BLaER1 treated with 17β-estradiol and CSF1 and Interleukin-3, amounts not matched to agents 10 nM and 100 nM (cell line): ENCODE results near the gene MTMR12.
"Not testable (repeated sequence)": the region's sequence is repeated elsewhere in the genome, so short reads cannot be mapped to it uniquely, and the experiment has no call there.

ENCODE experiments used
- H3K27ac ChIP-seq, 11 experiments: shearing (Covaris generic); formaldehyde crosslinking; 2 replicates each; pipeline ENCODE4 v1.8.1; 2022
- H3K27me3 ChIP-seq, 11 experiments: shearing (Covaris generic); formaldehyde crosslinking; 2 replicates each; pipeline ENCODE4 v1.8.1; 2022
- H3K36me3 ChIP-seq, 11 experiments: shearing (Covaris generic); formaldehyde crosslinking; 2 replicates each; pipeline ENCODE4 v1.8.1; 2022
- H3K4me1 ChIP-seq, 10 experiments: shearing (Covaris generic); formaldehyde crosslinking; 2 replicates each; pipeline ENCODE4 v1.8.1; 2022
- H3K4me2 ChIP-seq, 11 experiments: shearing (Covaris generic); formaldehyde crosslinking; 2 replicates each; pipeline ENCODE4 v1.8.1; 2022
- H3K4me3 ChIP-seq, 10 experiments: shearing (Covaris generic); formaldehyde crosslinking; 2 replicates each; pipeline ENCODE4 v1.8.1; 2022
- H3K9ac ChIP-seq, 11 experiments: shearing (Covaris generic); formaldehyde crosslinking; 2 replicates each; pipeline ENCODE4 v1.8.1; 2022
- H3K9me3 ChIP-seq, 11 experiments: shearing (Covaris generic); formaldehyde crosslinking; replicated peaks in 1 of 11; 2 replicates each; pipeline ENCODE4 v1.8.1; 2022
- H4K20me1 ChIP-seq, 11 experiments: shearing (Covaris generic); formaldehyde crosslinking; 2 replicates each; pipeline ENCODE4 v1.8.1; 2022
- Cebpa-rat ChIP-seq, 11 experiments: shearing (Covaris generic); IDR thresholded peaks; 2 replicates each; pipeline ENCODE4 v1.8.1; 2022

MTMR12 gene

DNA sequence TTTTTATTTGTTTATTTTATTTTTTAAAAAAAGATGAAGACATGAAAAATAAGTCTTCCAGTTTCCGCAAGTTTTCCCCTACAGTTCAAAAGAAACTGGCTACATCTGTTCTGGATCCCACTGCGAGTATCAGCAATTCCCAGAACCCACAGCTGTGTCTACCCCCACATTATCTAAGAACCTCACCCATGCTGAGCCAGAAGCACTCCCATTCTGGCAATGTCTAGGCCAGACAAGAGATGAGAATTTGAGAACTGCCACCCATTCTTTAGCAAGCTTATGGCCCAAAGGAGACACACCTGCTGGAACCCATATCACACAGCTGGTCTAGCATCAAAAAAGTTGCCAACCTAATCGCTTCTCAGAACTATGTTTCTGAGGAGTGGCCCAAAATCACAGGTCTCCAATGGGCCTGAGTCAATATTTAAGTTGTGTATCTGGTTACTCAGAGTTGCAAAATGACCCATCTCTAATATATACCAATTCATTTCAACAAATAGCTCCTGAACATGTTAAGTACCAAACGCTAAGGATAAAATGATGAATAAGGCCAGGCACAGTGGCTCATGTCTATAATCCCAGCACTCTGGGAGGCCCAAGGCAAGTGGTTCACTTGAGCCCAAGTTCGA lies 27.1 kb downstream of the MTMR12 start:
- peaks cover 0 to 84% (median 27%) of the 10 kb centered on the region in 11 experiments; a peak in 14 of 22 replicates for H4K20me1 ChIP-seq
- H3K4me3 ChIP-seq = no peak overlapping the region
- no peak overlapping the region for H3K4me2 ChIP-seq
- H3K27me3 ChIP-seq = no peaks in the 10 kb centered on the region
- no peak overlapping the region for H3K9ac ChIP-seq
- no peak overlapping the region for H3K27ac ChIP-seq
- no peak for TF ChIP-seq Cebpa-rat (IDR thresholded peaks at IDR 0.05)
- H3K4me1 ChIP-seq = peaks cover 5 to 13% (median 11%) of the 10 kb centered on the region in 10 experiments; a peak in 17 of 20 replicates
- H3K36me3 ChIP-seq = peaks cover 9 to 50% (median 29%) of the 10 kb centered on the region in 11 experiments; a peak in 19 of 22 replicates
- peaks cover 0 to 18% (median 3%) of the 10 kb centered on the region in 11 experiments; a peak in 9 of 22 replicates for H3K9me3 ChIP-seq

DNA sequence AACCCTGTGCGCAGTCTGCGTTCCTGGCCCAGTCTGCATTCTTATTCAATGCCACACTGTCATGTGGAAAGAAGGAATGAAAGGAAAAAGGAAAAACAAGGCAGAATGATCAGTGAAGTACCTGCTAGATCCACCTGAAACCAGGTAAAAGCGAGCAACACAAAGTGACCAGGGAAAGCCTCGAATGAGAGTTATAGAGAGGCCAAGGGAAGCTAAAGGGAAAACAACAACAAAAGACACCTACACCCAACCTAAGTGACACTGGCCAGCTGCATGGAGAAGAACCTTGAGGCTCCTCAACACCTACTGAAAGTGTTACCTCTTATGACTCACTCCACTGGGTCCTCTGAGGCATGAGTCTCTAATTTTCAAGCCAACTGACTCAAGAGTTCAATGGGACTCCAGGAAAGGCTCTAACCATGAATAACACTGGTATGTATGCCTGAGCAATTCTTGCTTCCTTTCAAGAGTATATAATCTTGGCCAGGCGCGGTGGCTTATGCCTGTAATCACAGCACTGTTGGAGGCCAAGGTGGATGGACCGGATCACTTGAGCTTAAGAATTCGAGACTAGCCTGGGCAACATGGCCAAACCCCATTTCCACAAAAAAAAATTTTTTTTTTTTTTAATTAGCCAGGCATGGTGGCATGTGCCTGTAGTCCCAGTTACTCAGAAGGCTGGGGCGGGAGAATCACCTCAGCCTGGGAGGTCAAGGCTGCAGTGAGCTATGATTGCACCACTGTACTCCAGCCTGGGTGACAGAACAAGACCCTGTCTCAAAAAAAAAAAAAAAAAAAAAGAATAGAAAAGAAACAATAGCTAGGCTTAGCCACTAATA lies 29.0 kb downstream of the MTMR12 start:
- H3K4me3 ChIP-seq = no peak overlapping the region
- peaks cover 9 to 49% (median 29%) of the 10 kb centered on the region in 11 experiments; a peak in 18 of 22 replicates for H3K36me3 ChIP-seq
- no peak overlapping the region for H3K27ac ChIP-seq
- peaks cover 0 to 3% (median 0%) of the 10 kb centered on the region in 11 experiments; a peak in 1 of 22 replicates for H3K9me3 ChIP-seq
- no peak for TF ChIP-seq Cebpa-rat (IDR thresholded peaks at IDR 0.05)
- H3K27me3 ChIP-seq = no peaks in the 10 kb centered on the region
- H3K4me2 ChIP-seq = no peak overlapping the region
- peaks cover 11 to 31% (median 22%) of the 10 kb centered on the region in 10 experiments for H3K4me1 ChIP-seq
- no peak overlapping the region for H3K9ac ChIP-seq
- H4K20me1 ChIP-seq = peaks cover 0 to 79% (median 21%) of the 10 kb centered on the region in 11 experiments; a peak in 14 of 22 replicates

DNA sequence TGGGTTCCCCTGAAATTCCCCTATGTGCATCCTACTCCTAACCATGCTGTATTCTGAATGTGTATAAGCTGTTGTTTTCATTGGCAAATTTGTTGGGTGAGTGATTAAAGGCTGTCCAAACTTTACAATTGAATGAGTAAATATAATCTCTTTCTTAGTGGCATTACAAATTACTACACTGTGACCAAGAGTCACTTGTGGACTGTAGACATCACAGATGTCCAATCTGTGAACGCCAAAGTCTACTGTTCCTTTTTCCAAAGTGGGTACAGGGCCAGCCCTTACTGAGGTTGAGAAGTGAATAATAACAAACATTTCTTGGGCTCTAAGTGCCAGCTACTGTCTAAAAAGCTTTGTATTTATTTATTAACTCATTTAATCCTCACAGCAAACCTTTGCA lies 29.7 kb downstream of the MTMR12 start:
- Histone ChIP-seq H3K27me3 (no peaks in the 10 kb centered on the region), H3K9ac (no peak overlapping the region), H4K20me1 (peaks cover 0 to 72% (median 21%) of the 10 kb centered on the region in 11 experiments; a peak in 13 of 22 replicates), H3K4me1 (peaks cover 18 to 38% (median 29%) of the 10 kb centered on the region in 10 experiments), H3K4me3 (no peak overlapping the region), H3K4me2 (no peak overlapping the region), H3K27ac (no peak overlapping the region), H3K36me3 (peaks cover 9 to 46% (median 29%) of the 10 kb centered on the region in 11 experiments; a peak in 17 of 22 replicates), H3K9me3 (no peaks in the 10 kb centered on the region)
- no peak for TF ChIP-seq Cebpa-rat (IDR thresholded peaks at IDR 0.05)

DNA sequence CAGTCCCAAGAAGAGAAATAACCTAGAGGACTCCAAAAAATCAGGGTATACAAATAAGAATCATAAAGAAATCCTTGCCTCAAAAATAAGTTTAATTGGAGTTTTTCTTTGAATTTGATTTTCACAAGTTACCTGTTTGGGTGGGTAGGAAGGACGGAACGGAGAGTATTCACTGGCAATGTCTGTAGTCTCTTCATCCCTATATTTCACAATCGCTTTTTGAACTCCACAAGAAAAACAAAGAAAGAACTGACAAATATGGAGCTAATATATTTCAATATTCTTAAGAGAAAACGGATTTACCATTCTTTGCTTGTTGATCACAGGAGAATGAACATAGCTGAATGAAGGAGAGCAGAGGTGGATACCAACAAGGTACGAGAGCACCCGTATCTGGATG lies 30.1 kb downstream of the MTMR12 start:
- Histone ChIP-seq H3K4me1 (peaks cover 22 to 42% (median 33%) of the 10 kb centered on the region in 10 experiments), H3K36me3 (peaks cover 9 to 46% (median 29%) of the 10 kb centered on the region in 11 experiments; a peak in 17 of 22 replicates), H3K9ac (no peak overlapping the region), H3K27ac (no peak overlapping the region), H4K20me1 (peaks cover 0 to 67% (median 21%) of the 10 kb centered on the region in 11 experiments; a peak in 13 of 22 replicates), H3K9me3 (no peaks in the 10 kb centered on the region), H3K4me2 (no peak overlapping the region), H3K4me3 (no peak overlapping the region), H3K27me3 (no peaks in the 10 kb centered on the region)
- TF ChIP-seq Cebpa-rat (IDR thresholded peaks at IDR 0.05) = no peak

DNA sequence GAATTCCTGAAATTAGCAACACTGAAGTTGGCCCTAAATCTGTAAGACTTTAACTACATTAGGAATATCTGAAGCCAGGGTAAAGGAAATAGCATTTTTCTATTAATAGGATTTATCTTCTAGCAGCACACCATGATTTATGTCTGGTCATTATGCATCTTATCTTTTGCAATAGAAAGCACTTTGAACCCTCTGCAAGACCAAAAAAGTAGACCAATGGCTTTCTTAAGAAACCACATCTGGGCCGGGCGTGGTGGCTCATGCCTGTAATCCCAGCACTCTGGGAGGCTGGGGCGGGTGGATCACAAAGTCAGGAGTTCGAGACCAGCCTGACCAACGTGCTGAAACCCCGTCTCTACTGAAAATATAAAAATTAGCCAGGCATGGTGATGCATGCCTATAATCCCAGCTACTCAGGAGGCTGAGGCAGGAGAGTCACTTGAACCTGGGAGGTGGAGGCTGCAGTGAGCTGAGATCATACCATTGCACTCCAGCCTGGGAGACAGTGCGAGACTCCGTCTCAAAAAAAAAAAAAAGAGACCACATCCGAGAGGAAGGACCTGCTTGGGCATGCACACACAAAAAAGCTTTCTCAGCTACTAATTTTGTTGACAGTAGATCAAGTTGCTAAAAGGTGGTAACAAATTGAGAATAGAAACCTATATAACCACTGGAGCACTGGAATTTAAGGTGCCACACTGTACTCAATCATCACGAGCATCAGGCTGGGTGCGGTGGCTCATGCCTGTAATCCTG lies 31.2 kb downstream of the MTMR12 start:
- not testable (repeated sequence) for H3K4me3 ChIP-seq, H3K27ac ChIP-seq
- H3K4me2 ChIP-seq = 0 out of 22 replicates have a peak overlapping the region, but pooled peaks of 1 of the 11 experiments have one; percentile 44

DNA sequence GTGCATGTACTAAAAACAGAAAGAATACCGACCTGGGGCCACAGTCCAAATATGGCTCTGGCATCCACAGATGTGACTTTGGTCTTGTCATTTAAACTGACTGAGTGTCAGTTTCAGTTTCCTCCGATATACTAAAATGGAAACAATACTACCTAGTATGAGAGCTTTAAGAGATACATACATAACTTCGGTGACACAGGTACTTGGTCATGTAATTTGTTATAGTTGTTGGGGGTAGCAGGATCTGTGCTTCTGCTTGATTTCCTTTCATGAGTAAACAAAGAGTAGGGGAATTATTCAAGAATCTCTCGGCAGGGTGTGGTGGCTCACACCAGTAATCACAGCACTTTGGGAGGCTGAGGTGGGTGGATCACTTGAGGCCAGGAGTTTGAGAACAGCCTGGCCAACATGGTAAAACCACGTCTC lies 32.1 kb downstream of the MTMR12 start:
- no peak for TF ChIP-seq Cebpa-rat (IDR thresholded peaks at IDR 0.05)
- Histone ChIP-seq H3K36me3 (peaks cover 16 to 37% (median 24%) of the 10 kb centered on the region in 11 experiments; a peak in 15 of 22 replicates), H3K9me3 (no peaks in the 10 kb centered on the region), H3K27ac (0 out of 22 replicates have a peak overlapping the region, but pooled peaks of 1 of the 11 experiments have one; percentile 20), H3K4me2 (peak overlapping the region in 9 of 11 experiments; percentile 7 to 45 (median 27); a peak in 14 of 22 replicates), H3K4me1 (peaks cover 42 to 62% (median 53%) of the 10 kb centered on the region in 10 experiments), H3K4me3 (no peak overlapping the region), H3K27me3 (no peaks in the 10 kb centered on the region), H4K20me1 (peaks cover 0 to 48% (median 12%) of the 10 kb centered on the region in 11 experiments; a peak in 12 of 22 replicates), H3K9ac (no peak overlapping the region; a peak in 1 of 22 replicates)

More for the DNA sequence above, 31.2 kb downstream of the MTMR12 start:
- H3K27me3 ChIP-seq, H3K9me3 ChIP-seq, H3K9ac ChIP-seq: not testable (repeated sequence)
- Histone ChIP-seq H4K20me1 (peaks cover 0 to 57% (median 15%) of the 10 kb centered on the region in 11 experiments; a peak in 13 of 22 replicates), H3K4me1 (peaks cover 33 to 53% (median 44%) of the 10 kb centered on the region in 10 experiments), H3K36me3 (peaks cover 9 to 37% (median 28%) of the 10 kb centered on the region in 11 experiments; a peak in 16 of 22 replicates)

DNA sequence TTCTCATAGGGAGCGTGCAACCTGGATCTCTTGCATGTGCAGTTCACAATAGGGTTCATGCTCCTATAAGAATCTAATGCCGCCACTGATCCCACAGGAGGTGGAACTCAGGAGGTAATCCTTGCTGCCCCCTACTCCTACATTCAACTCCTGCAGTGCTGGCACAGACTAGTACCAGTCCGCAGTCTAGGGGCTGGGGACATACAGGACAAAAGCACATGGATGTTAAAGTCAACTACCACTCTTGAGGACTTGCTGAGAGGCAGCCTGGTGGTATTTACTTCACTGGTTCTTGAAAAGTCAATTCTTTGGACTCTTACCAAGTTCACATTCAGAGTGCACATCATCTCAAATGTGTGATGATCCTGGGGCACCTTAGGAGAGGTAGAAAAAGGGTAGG lies 33.0 kb downstream of the MTMR12 start:
- no peak overlapping the region for H3K27ac ChIP-seq
- peaks cover 16 to 37% (median 24%) of the 10 kb centered on the region in 11 experiments; a peak in 14 of 22 replicates for H3K36me3 ChIP-seq
- H3K4me3 ChIP-seq = no peak overlapping the region
- H3K4me1 ChIP-seq = peaks cover 51 to 70% (median 61%) of the 10 kb centered on the region in 10 experiments
- H3K4me2 ChIP-seq = peak overlapping the region in 2 of 11 experiments; percentile 0 to 73; a peak in 2 of 22 replicates
- TF ChIP-seq Cebpa-rat (IDR thresholded peaks at IDR 0.05) = no peak
- H3K9me3 ChIP-seq = no peaks in the 10 kb centered on the region
- H4K20me1 ChIP-seq = peaks cover 0 to 39% (median 9%) of the 10 kb centered on the region in 11 experiments; a peak in 12 of 22 replicates
- H3K27me3 ChIP-seq = no peaks in the 10 kb centered on the region
- H3K9ac ChIP-seq = no peak overlapping the region

DNA sequence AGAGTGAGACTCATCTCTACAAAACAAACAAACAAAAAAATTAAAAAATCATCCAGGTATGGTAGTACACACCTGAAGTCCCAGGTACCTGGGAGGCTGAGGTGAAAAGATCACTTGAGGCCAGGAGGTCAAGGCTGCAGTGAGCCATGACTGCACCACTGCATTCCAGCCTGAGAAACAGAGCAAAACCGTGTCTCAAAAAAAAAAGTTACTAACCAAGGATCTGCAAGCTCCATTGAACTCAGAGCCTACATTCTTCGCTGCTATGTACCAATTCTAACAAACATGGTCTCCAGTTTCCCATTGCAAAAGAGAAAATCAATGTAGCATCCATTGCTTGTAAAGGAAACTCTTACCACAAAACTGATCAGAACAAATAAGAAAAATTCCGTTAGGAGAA lies 33.5 kb downstream of the MTMR12 start:
- H3K36me3 ChIP-seq = peaks cover 17 to 40% (median 26%) of the 10 kb centered on the region in 11 experiments; a peak in 19 of 22 replicates
- no peak overlapping the region for H3K4me3 ChIP-seq
- H3K4me2 ChIP-seq = peak overlapping the region in 7 of 11 experiments; percentile 56 to 85 (median 71); a peak in 10 of 22 replicates
- no peak for TF ChIP-seq Cebpa-rat (IDR thresholded peaks at IDR 0.05)
- no peak overlapping the region for H3K27ac ChIP-seq
- H3K4me1 ChIP-seq = peaks cover 57 to 76% (median 67%) of the 10 kb centered on the region in 10 experiments
- H3K27me3 ChIP-seq = no peaks in the 10 kb centered on the region
- no peaks in the 10 kb centered on the region for H3K9me3 ChIP-seq
- peaks cover 0 to 33% (median 9%) of the 10 kb centered on the region in 11 experiments; a peak in 12 of 22 replicates for H4K20me1 ChIP-seq
- H3K9ac ChIP-seq = no peak overlapping the region
